Activated CD8-positive, alpha-beta memory T cell treated with anti-CD3 and anti-CD28 coated beads for 1 hour (primary cell): ENCODE data around the gene OVOL3.

Experiments used
- DNase-seq, 2 donors: peaks; one replicate each; pipeline ENCODE4 v3.0.0-alpha.2; 2020; ENCODE audit warnings: low read depth in 1 of 2; ENCODE audit errors: extremely low read depth in 1 of 2

Gene OVOL3

GRCh38 chr19:36099166-36099785 lies 11.7 kb upstream of the OVOL3 start:
- no peak for DNase-seq

- DNase-seq = no peak
Observed at GRCh38 chr19:36100476-36100875, 10.5 kb upstream of the OVOL3 start.

- DNase-seq = no peak
Observed at GRCh38 chr19:36101550-36102327, 9.2 kb upstream of the OVOL3 start.

- no peak for DNase-seq
Observed at GRCh38 chr19:36103040-36103626, 7.8 kb upstream of the OVOL3 start.

- no peak for DNase-seq
Observed at GRCh38 chr19:36103842-36104552, 6.9 kb upstream of the OVOL3 start.

- no peak for DNase-seq
Observed at GRCh38 chr19:36106441-36106840, 4.5 kb upstream of the OVOL3 start.

- DNase-seq = no peak
Observed at GRCh38 chr19:36106991-36107390, 4.0 kb upstream of the OVOL3 start.

- no peak for DNase-seq
Observed at GRCh38 chr19:36108684-36109083, 2.3 kb upstream of the OVOL3 start.

GRCh38 chr19:36111200-36111539 lies 227 bp downstream of the OVOL3 start:
- no peak for DNase-seq

GRCh38 chr19:36112678-36113077 lies 1.7 kb downstream of the OVOL3 start:
- DNase-seq = no peak

- DNase-seq = no peak
Observed at GRCh38 chr19:36113425-36113824, 2.5 kb downstream of the OVOL3 start.

- no peak for DNase-seq
Observed at GRCh38 chr19:36113894-36114720, 3.2 kb downstream of the OVOL3 start.

GRCh38 chr19:36114721-36115452 lies 3.9 kb downstream of the OVOL3 start, which contains the start of gene POLR2I:
Gene POLR2I, minus strand, starts transcription at chr19:36114875. Its CDS starts 19 bp downstream, at chr19:36114856.
- DNase-seq = peak; percentile 93 to 98

GRCh38 chr19:36115453-36116343 lies 4.8 kb downstream of the OVOL3 start, which contains the start of gene TBCB:
Gene TBCB, plus strand, starts transcription at chr19:36115468. Its CDS starts 93 bp downstream, at chr19:36115561.
- DNase-seq = peak; percentile 76 to 88

- DNase-seq = no peak
Observed at GRCh38 chr19:36116344-36116637, 5.3 kb downstream of the OVOL3 start.

- no peak for DNase-seq
Observed at GRCh38 chr19:36120092-36120983, 9.4 kb downstream of the OVOL3 start.

GRCh38 chr19:36120984-36121358 lies 10.0 kb downstream of the OVOL3 start:
- DNase-seq = no peak

- DNase-seq = no peak
Observed at GRCh38 chr19:36121486-36122124, 10.7 kb downstream of the OVOL3 start.
